A549 (cell line): ENCODE results near the gene FRMD4A. TPM values are rescaled to one million over a fixed set of nuclear protein-coding genes. Genes with fewer than 3 reads are reported as not detected.

Experiments
- ATAC-seq, 2 experiments: fragments of 200-7000 bp in 1 of 2; fragments of >200 bp in 1 of 2; cut with Nextera tagmentation in 1 of 2; cut with Tn5 transposase in 1 of 2; 3 replicates each; pipeline versions ENCODE4 v1.8.0 to v1.9.1; 2018 to 2020; ENCODE audit warnings: mild to moderate bottlenecking in 1 of 2, moderate library complexity in 1 of 2
- CTCF ChIA-PET: fragments of 300-600 bp; sonication (Branson Sonifier 250); formaldehyde crosslinking; extraction: SDS; loops from one replicate; lab custom pipeline; 2021; ENCODE audit warnings: antibody characterized with exemption, inconsistent platforms; lab: Yijun Ruan, JAX
- POLR2A ChIA-PET: fragments of 350-600 bp; formaldehyde crosslinking; extraction: SDS; loops from one replicate; lab custom pipeline; 2021; ENCODE audit warnings: antibody characterized with exemption, inconsistent platforms; lab: Yijun Ruan, JAX
- DNase-seq, 2 experiments: peaks; one replicate each; pipeline versions ENCODE4 v3.0.0 to v3.0.0-alpha.2; 2011 to 2016; ENCODE audit warnings: low read depth in 1 of 2, low spot score in 1 of 2
- FAIRE-seq: peaks from 2 replicates; lab custom pipeline; 2011; peaks lifted over from hg19 to GRCh38; lab: Jason Lieb, UNC
- H3K27ac ChIP-seq, 2 experiments: fragments of >200 bp; sonication (Bioruptor Twin); formaldehyde crosslinking; 3 replicates each; pipeline ENCODE4 v1.5.1; 2016 to 2017
- H3K4me1 ChIP-seq: fragments of >200 bp; sonication (Bioruptor Twin); formaldehyde crosslinking; 3 replicates; pipeline ENCODE4 v1.6.1; 2016
- H3K4me2 ChIP-seq: fragments of >200 bp; sonication (Bioruptor Twin); formaldehyde crosslinking; 3 replicates; pipeline ENCODE4 v1.6.1; 2016
- H3K4me3 ChIP-seq: fragments of >200 bp; sonication (Bioruptor Twin); formaldehyde crosslinking; 3 replicates; pipeline ENCODE4 v1.5.1; 2016
- H3K9me3 ChIP-seq: fragments of >200 bp; sonication (Bioruptor Twin); formaldehyde crosslinking; 3 replicates; pipeline ENCODE4 v1.6.1; 2016
- BHLHE40 ChIP-seq: IDR thresholded peaks from 2 replicates; pipeline ENCODE4 v1.6.1; 2012; ENCODE audit warnings: low read depth, low read length, inconsistent platforms
- CHD2 ChIP-seq: fragments of 150-350 bp; IDR thresholded peaks from 2 replicates; pipeline ENCODE4 v1.6.1; 2014; ENCODE audit warnings: low read length; ENCODE audit not compliant: partially characterized antibody
- ESRRA ChIP-seq: fragments of 150-350 bp; IDR thresholded peaks from 2 replicates; pipeline ENCODE4 v1.6.1; 2014; ENCODE audit warnings: mild to moderate bottlenecking, low read length, borderline replicate concordance
- FOSB ChIP-seq: fragments of 250-450 bp; sonication (Bioruptor Pico); IDR thresholded peaks from 2 replicates; pipeline ENCODE4 v1.5.0; 2020; ENCODE audit warnings: mild to moderate bottlenecking, moderate library complexity
- GATA3 ChIP-seq: IDR thresholded peaks from 2 replicates; pipeline ENCODE4 v1.6.1; 2012; ENCODE audit warnings: borderline replicate concordance
- HES2 ChIP-seq: fragments of >200 bp; sonication (Bioruptor Twin); formaldehyde crosslinking; IDR thresholded peaks from 2 replicates; pipeline ENCODE4 v1.6.1; 2016
- HOXB5 ChIP-seq: fragments of 250-450 bp; sonication (Bioruptor Pico); IDR thresholded peaks from 2 replicates; pipeline ENCODE4 v1.5.0; 2020; ENCODE audit warnings: mild to moderate bottlenecking, moderate library complexity
- JUNB ChIP-seq: fragments of >200 bp; sonication (Bioruptor Twin); formaldehyde crosslinking; IDR thresholded peaks from 2 replicates; pipeline ENCODE4 v1.6.1; 2016
- KDM1A ChIP-seq: fragments of 200-600 bp; sonication (generic); IDR thresholded peaks from 2 replicates; pipeline ENCODE4 v1.6.1; 2016; ENCODE audit warnings: low read depth, mild to moderate bottlenecking
- MAX ChIP-seq: IDR thresholded peaks from 2 replicates; pipeline ENCODE4 v1.6.1; 2012
- NFE2L2 ChIP-seq: fragments of 150-350 bp; conservative IDR thresholded peaks from 2 replicates; pipeline ENCODE4 v1.6.1; 2014; ENCODE audit warnings: low read length
- NPAS2 ChIP-seq: fragments of 250-450 bp; sonication (Bioruptor Pico); IDR thresholded peaks from 2 replicates; pipeline ENCODE4 v1.8.0; 2022; ENCODE audit warnings: mild to moderate bottlenecking, moderate library complexity, borderline replicate concordance
- REST ChIP-seq: fragments of 200-600 bp; sonication (generic); IDR thresholded peaks from 2 replicates; pipeline ENCODE4 v1.6.1; 2016; ENCODE audit warnings: antibody characterized with exemption, mild to moderate bottlenecking, moderate library complexity
- RFX5 ChIP-seq: fragments of 450-650 bp; IDR thresholded peaks from 2 replicates; pipeline ENCODE4 v1.7.1; 2014; ENCODE audit warnings: antibody characterized with exemption, mild to moderate bottlenecking, moderate library complexity
- TP53 ChIP-seq: fragments of 250-450 bp; sonication (Bioruptor Pico); IDR thresholded peaks from 2 replicates; pipeline ENCODE4 v1.5.0; 2021; ENCODE audit warnings: mild to moderate bottlenecking, moderate library complexity
- ZNF302 ChIP-seq: fragments of 250-450 bp; sonication (Bioruptor Pico); IDR thresholded peaks from 2 replicates; pipeline ENCODE4 v1.9.0; 2021; ENCODE audit warnings: inconsistent platforms, mild to moderate bottlenecking, moderate library complexity
- WGBS: methylation state at CpG from one replicate; pipeline ENCODE4 v1.1.6; 2017; ENCODE audit errors: missing lambda C conversion rate; 5-methylcytosine and 5-hydroxymethylcytosine counted together
- polyA plus RNA-seq, 4 experiments: library from polyadenylated mRNA; depleted of rRNA in 3 of 4; stranded (reverse); fragments of >200 nt; fragmentation: RNase III in 1 of 4; extraction: RNeasy Plus Mini Kit Qiagen cat#74134 plus additional on column Dnase treatment in 1 of 4; gene quantifications; 2 replicates in 3 of 4; 3 replicates in 1 of 4; pipeline ENCODE4 v1.2.3, GENCODE V29; 2011 to 2017
- TF ChIP-seq, protein P1 (sequence below): fragments of >200 bp; sonication (Bioruptor Twin); formaldehyde crosslinking; IDR thresholded peaks from 3 replicates; pipeline ENCODE4 v1.6.1; 2016
- TF ChIP-seq, protein P2 (sequence below): fragments of 150-350 bp; IDR thresholded peaks from 2 replicates; pipeline ENCODE4 v1.6.1; 2014; ENCODE audit warnings: low read depth, mild to moderate bottlenecking, low read length

The FRMD4A gene
- polyA plus RNA-seq, 2 of the 4 experiments (the other 2 are of a cell fraction), result 2.5 to 4.7 TPM

DNA sequence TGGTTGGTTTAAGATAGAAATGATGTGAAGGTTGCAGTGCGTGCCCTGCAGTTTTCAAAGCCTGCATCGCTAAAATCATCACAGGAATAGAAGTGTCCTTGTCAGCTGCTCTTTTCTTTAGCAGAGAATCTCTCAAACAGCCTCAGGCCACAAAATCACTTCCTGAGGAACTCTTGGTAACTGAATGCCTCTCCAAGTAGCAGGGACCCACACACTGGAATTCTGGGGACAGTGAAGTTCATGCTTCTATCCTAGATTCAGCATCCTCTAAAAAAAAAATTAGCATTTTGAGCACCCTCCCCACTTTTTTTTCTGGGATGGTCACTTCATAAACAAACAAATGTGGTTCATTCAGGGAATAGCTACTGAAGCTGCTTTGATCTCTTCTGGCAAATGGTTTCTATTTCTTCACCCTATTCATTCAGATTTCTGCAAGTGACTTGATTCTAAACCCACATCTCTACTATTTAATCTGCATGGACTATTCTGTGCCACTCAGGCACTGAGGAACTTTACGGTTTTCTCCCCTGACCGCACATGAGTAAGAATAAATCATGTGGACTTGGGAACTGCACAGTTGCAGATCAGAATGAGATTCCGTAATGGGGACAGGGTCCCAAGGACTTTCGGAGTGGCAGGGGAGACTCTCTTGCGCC lies 306.9 kb downstream of the FRMD4A start:
- Histone ChIP-seq H3K4me2 (no peak overlapping the region), H3K4me1 (no peaks in the 10 kb centered on the region), H3K9me3 (peaks cover 12% of the 10 kb centered on the region), H3K27ac (no peak overlapping the region), H3K4me3 (no peak overlapping the region)
- TF ChIP-seq, protein P1, sequence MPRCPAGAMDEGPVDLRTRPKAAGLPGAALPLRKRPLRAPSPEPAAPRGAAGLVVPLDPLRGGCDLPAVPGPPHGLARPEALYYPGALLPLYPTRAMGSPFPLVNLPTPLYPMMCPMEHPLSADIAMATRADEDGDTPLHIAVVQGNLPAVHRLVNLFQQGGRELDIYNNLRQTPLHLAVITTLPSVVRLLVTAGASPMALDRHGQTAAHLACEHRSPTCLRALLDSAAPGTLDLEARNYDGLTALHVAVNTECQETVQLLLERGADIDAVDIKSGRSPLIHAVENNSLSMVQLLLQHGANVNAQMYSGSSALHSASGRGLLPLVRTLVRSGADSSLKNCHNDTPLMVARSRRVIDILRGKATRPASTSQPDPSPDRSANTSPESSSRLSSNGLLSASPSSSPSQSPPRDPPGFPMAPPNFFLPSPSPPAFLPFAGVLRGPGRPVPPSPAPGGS, result no peak
- no peak for TF ChIP-seq FOSB (CRISPR knock-in tag)
- no peak for TF ChIP-seq CHD2
- TF ChIP-seq ESRRA, result no peak
- TF ChIP-seq, protein P2, sequence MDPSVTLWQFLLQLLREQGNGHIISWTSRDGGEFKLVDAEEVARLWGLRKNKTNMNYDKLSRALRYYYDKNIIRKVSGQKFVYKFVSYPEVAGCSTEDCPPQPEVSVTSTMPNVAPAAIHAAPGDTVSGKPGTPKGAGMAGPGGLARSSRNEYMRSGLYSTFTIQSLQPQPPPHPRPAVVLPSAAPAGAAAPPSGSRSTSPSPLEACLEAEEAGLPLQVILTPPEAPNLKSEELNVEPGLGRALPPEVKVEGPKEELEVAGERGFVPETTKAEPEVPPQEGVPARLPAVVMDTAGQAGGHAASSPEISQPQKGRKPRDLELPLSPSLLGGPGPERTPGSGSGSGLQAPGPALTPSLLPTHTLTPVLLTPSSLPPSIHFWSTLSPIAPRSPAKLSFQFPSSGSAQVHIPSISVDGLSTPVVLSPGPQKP, result no peak
- no peak for TF ChIP-seq RFX5
- TF ChIP-seq NPAS2 (CRISPR knock-in tag), result no peak
- TF ChIP-seq KDM1A, result no peak
- TF ChIP-seq BHLHE40, result no peak
- TF ChIP-seq NFE2L2, result no peak
- TF ChIP-seq HOXB5 (CRISPR knock-in tag), result no peak
- no peak for DNase-seq
- ChIA-PET CTCF (interaction anchor here (0.6 to 1.4 kb wide), 2 partner anchors 9 to 75 kb away, joined by 3 to 4 read pairs; no protein-coding TSS in a partner anchor), POLR2A (no interaction called here)
- 57% methylated on average over 7 of the region's 7 CpGs for WGBS
- no peak for FAIRE-seq
- no peak for ATAC-seq

DNA sequence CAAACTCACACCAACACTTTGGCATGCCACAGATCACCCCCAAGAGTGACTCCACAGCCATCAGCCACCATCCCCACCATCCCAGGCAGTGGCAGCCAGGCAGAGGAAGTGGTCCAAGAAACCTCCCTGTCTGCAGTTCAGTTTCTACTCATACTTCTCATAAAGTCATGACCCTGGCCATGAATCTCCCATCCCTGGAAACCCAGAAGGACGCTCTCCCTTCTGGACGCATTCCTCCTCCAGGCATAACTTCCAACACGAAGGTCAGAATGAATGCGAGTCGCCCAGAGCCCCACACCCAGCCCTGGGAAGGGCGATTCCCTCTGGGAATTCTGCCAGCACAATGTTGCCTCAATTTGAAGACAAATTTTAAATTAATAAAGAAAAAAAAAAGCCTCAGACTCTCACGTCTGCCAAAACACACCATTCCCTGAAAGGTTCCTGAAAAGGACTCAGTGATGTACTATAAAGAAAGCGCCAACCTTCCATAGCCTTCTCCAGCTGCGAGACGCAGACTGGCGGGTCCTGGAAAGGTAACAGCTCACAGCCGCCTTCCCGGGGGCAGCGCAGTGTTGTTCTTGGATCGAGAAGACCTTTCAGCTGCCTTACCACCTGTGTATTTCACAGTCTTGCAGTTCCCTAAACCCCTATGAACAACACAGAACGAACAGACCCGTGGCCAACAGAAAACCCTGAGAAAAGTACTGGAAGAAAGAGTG lies 307.6 kb downstream of the FRMD4A start:
- H3K4me2 ChIP-seq, result no peak overlapping the region
- no peaks in the 10 kb centered on the region for H3K4me1 ChIP-seq
- no peak overlapping the region for H3K4me3 ChIP-seq
- CTCF ChIA-PET, result interaction anchor here (0.6 to 1.4 kb wide), 2 partner anchors 10 to 74 kb away, joined by 3 to 4 read pairs; no protein-coding TSS in a partner anchor
- no peak for FAIRE-seq
- peaks cover 14% of the 10 kb centered on the region for H3K9me3 ChIP-seq
- H3K27ac ChIP-seq, result no peak overlapping the region
- POLR2A ChIA-PET, result no interaction called here
- TF ChIP-seq ZNF302 (CRISPR knock-in tag), result no peak
- no peak for TF ChIP-seq MAX
- no peak for TF ChIP-seq NFE2L2
- TF ChIP-seq TP53, result no peak
- ATAC-seq, result no peak
- 28% methylated on average over 17 of the region's 17 CpGs for WGBS
- DNase-seq, result no peak

DNA sequence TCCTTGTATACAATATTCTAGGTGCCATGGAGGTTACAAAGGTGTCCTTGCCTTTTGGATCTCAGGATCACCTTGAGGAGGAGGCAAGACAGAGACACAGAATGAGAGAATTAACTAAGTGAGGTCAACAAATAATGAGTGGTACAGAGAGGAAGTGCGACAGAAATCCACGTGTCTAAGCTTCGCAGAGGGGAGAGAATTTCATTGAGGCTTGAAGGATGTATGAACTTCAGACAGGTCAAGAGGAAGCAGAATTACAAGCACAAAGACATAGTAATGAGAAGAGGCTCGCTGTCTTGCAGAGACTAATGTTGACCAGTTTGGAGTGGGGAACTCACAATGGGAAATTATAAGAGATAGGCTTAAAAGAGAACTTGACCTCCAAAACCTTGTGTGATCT lies 308.7 kb downstream of the FRMD4A start:
- WGBS, result 12% methylated on average over 4 of the region's 4 CpGs
- DNase-seq, result no peak
- no peak overlapping the region for H3K27ac ChIP-seq
- TF ChIP-seq JUNB (no peak), HES2 (no peak), REST (no peak), FOSB (CRISPR knock-in tag) (no peak), GATA3 (no peak)
- peaks cover 14% of the 10 kb centered on the region for H3K9me3 ChIP-seq
- FAIRE-seq, result no peak
- H3K4me1 ChIP-seq, result no peaks in the 10 kb centered on the region
- ChIA-PET CTCF (no interaction called here), POLR2A (no interaction called here)
- no peak overlapping the region for H3K4me2 ChIP-seq
- ATAC-seq, result no peak
- no peak overlapping the region for H3K4me3 ChIP-seq
